Mucosa of stomach (tissue), 1 donor: ENCODE results near the gene ZIC2.
"Not testable (repeated sequence)": the region's sequence is repeated elsewhere in the genome, so short reads cannot be mapped to it uniquely, and the experiment has no call there.

Experiments
- H3K27me3 ChIP-seq: one replicate; pipeline ENCODE4 v1.7.0; 2013; ENCODE audit warnings: mild to moderate bottlenecking, low read length; ENCODE audit not compliant: control insufficient read depth, insufficient read depth
- H3K36me3 ChIP-seq: one replicate; pipeline ENCODE4 v1.7.0; 2013; ENCODE audit warnings: low read length; ENCODE audit not compliant: control insufficient read depth, insufficient read depth
- H3K4me1 ChIP-seq: one replicate; pipeline ENCODE4 v1.7.0; 2013; ENCODE audit warnings: mild to moderate bottlenecking, low read length; ENCODE audit not compliant: control insufficient read depth, insufficient read depth
- H3K4me3 ChIP-seq: one replicate; pipeline ENCODE4 v1.7.0; 2013; ENCODE audit warnings: low read length
- H3K9ac ChIP-seq: one replicate; pipeline ENCODE4 v1.7.0; 2013; ENCODE audit warnings: mild to moderate bottlenecking, low read length, moderate library complexity
- H3K9me3 ChIP-seq: one replicate; pipeline ENCODE4 v1.7.0; 2013; ENCODE audit warnings: mild to moderate bottlenecking, low read length, moderate library complexity; ENCODE audit not compliant: control insufficient read depth
- donor health status: Pancreatic carcinoma.

The ZIC2 gene

GRCh38 chr13:100024023-100024422, 42.4 kb downstream of the ZIC2 start:
- Histone ChIP-seq H3K9ac (no peak overlapping the region), H3K36me3 (no peaks in the 10 kb centered on the region), H3K9me3 (no peaks in the 10 kb centered on the region), H3K4me3 (no peak overlapping the region), H3K27me3 (no peaks in the 10 kb centered on the region), H3K4me1 (no peaks in the 10 kb centered on the region)

GRCh38 chr13:100029933-100030332, 48.3 kb downstream of the ZIC2 start:
- H3K27me3 ChIP-seq, result no peaks in the 10 kb centered on the region
- H3K9me3 ChIP-seq, result no peaks in the 10 kb centered on the region
- no peaks in the 10 kb centered on the region for H3K4me1 ChIP-seq
- H3K36me3 ChIP-seq, result no peaks in the 10 kb centered on the region
- H3K4me3 ChIP-seq, result no peak overlapping the region
- no peak overlapping the region for H3K9ac ChIP-seq

GRCh38 chr13:100032642-100033041, 51.1 kb downstream of the ZIC2 start:
- H3K9me3 ChIP-seq, H3K4me1 ChIP-seq, H3K36me3 ChIP-seq, H3K27me3 ChIP-seq, H3K4me3 ChIP-seq, H3K9ac ChIP-seq: not testable (repeated sequence)

GRCh38 chr13:100035936-100036335, 54.4 kb downstream of the ZIC2 start:
- Histone ChIP-seq H3K36me3 (no peaks in the 10 kb centered on the region), H3K4me1 (peaks cover 6% of the 10 kb centered on the region), H3K9ac (no peak overlapping the region), H3K9me3 (no peaks in the 10 kb centered on the region), H3K4me3 (no peak overlapping the region), H3K27me3 (no peaks in the 10 kb centered on the region)
